ENCODE measurements around the gene LIG1. TPM values are rescaled to one million over a fixed set of nuclear protein-coding genes. Genes with fewer than 3 reads are reported as not detected.

The LIG1 gene
- total and polyA plus RNA-seq, 2 donors from 2014 or later, result 14.0 to 25.9 TPM

GRCh38 chr19:48181505-48181904 lies 11.4 kb upstream of the LIG1 start:
- peaks cover 0 to 7% (median 6%) of the 10 kb centered on the region in 3 donors for H3K9me3 ChIP-seq (ENCODE audit: control insufficient read depth in 2 of 3, insufficient read depth in 1 of 3, low read length in 3 of 3)
- no peaks in the 10 kb centered on the region for H3K27me3 ChIP-seq (ENCODE audit: control insufficient read depth, insufficient read depth, low read length)
- DNase-seq (no peak), FAIRE-seq (no peak)
- H3K9ac ChIP-seq (ENCODE audit: low read length in 3 of 3), result no peak overlapping the region
- no peak overlapping the region for H3K27ac ChIP-seq (ENCODE audit: low read depth in 2 of 2, low read length in 2 of 2)
- H3K4me3 ChIP-seq (ENCODE audit: low read length in 3 of 3), result no peak overlapping the region
- TF ChIP-seq CTCF (IDR thresholded peaks at IDR 0.05; ENCODE audit: borderline replicate concordance, extremely low read depth, insufficient read depth), result no peak
- H3K36me3 ChIP-seq (ENCODE audit: control insufficient read depth in 2 of 3, insufficient read depth in 3 of 3, low read length in 3 of 3), result no peaks in the 10 kb centered on the region
- H3K4me1 ChIP-seq (ENCODE audit: control insufficient read depth in 2 of 3, insufficient read depth in 2 of 3, low read depth in 1 of 3, low read length in 3 of 3), result no peaks in the 10 kb centered on the region
- intact Hi-C loops (cut with DNase I), result no loop called here

- H3K36me3 ChIP-seq (ENCODE audit: control insufficient read depth in 2 of 3, insufficient read depth in 3 of 3, low read length in 3 of 3), result peaks cover 2 to 11% (median 6%) of the 10 kb centered on the region in 3 donors
- no peak overlapping the region for H3K27ac ChIP-seq (ENCODE audit: low read depth in 2 of 2, low read length in 2 of 2)
- H3K9ac ChIP-seq (ENCODE audit: low read length in 3 of 3), result no peak overlapping the region
- no peak for TF ChIP-seq CTCF (IDR thresholded peaks at IDR 0.05; ENCODE audit: borderline replicate concordance, extremely low read depth, insufficient read depth)
- H3K27me3 ChIP-seq (ENCODE audit: control insufficient read depth, insufficient read depth, low read length), result no peaks in the 10 kb centered on the region
- peaks cover 0 to 1% (median under 1%) of the 10 kb centered on the region in 3 donors for H3K9me3 ChIP-seq (ENCODE audit: control insufficient read depth in 2 of 3, insufficient read depth in 1 of 3, low read length in 3 of 3)
- H3K4me3 ChIP-seq (ENCODE audit: low read length in 3 of 3), result no peak overlapping the region
- DNase-seq (no peak), FAIRE-seq (no peak)
- intact Hi-C loops (cut with DNase I), result no loop called here
- H3K4me1 ChIP-seq (ENCODE audit: control insufficient read depth in 2 of 3, insufficient read depth in 2 of 3, low read depth in 1 of 3, low read length in 3 of 3), result peaks cover 0 to 3% (median 1%) of the 10 kb centered on the region in 3 donors
These were observed 6.1 kb upstream of the LIG1 start for GRCh38 chr19:48176226-48176625.

GRCh38 chr19:48175578-48175977 lies 5.4 kb upstream of the LIG1 start:
- no peak for TF ChIP-seq CTCF (IDR thresholded peaks at IDR 0.05; ENCODE audit: borderline replicate concordance, extremely low read depth, insufficient read depth)
- H3K9ac ChIP-seq (ENCODE audit: low read length in 3 of 3), result no peak overlapping the region
- FAIRE-seq, result no peak

More at GRCh38 chr19:48175578-48175977, 5.4 kb upstream of the LIG1 start:
- Histone ChIP-seq H3K9me3 (ENCODE audit: control insufficient read depth in 2 of 3, insufficient read depth in 1 of 3, low read length in 3 of 3) (no peaks in the 10 kb centered on the region), H3K27me3 (ENCODE audit: control insufficient read depth, insufficient read depth, low read length) (no peaks in the 10 kb centered on the region), H3K4me3 (ENCODE audit: low read length in 3 of 3) (no peak overlapping the region), H3K27ac (ENCODE audit: low read depth in 2 of 2, low read length in 2 of 2) (no peak overlapping the region), H3K4me1 (ENCODE audit: control insufficient read depth in 2 of 3, insufficient read depth in 2 of 3, low read depth in 1 of 3, low read length in 3 of 3) (peaks cover 0 to 7% (median 6%) of the 10 kb centered on the region in 3 donors), H3K36me3 (ENCODE audit: control insufficient read depth in 2 of 3, insufficient read depth in 3 of 3, low read length in 3 of 3) (peaks cover 2 to 11% (median 6%) of the 10 kb centered on the region in 3 donors)
- DNase-seq, result peak in 1 of 5 donors; percentile 27
- intact Hi-C loops (cut with DNase I), result no loop called here

All from kidney (tissue), 14 donors.